Progenitor cell of endocrine pancreas (in vitro differentiated cells): ENCODE data around the gene TCF19. TPM values are rescaled to one million over a fixed set of nuclear protein-coding genes. Genes with fewer than 3 reads are reported as not detected.

Experiments used
- DNase-seq: peaks from one replicate; pipeline ENCODE4 v3.0.0; 2021; ENCODE audit warnings: low spot score; ENCODE audit not compliant: unreplicated experiment
- H3K27ac Mint-ChIP-seq: 2 replicates; pipeline ENCODE4 v1.8.0; 2021; ENCODE audit warnings: mild to moderate bottlenecking, moderate library complexity, mixed read lengths
- H3K27me3 Mint-ChIP-seq: 2 replicates; pipeline ENCODE4 v1.8.0; 2021; ENCODE audit warnings: mixed read lengths
- H3K36me3 Mint-ChIP-seq: 2 replicates; pipeline ENCODE4 v1.8.0; 2022; ENCODE audit warnings: mixed read lengths; ENCODE audit not compliant: insufficient read depth
- H3K4me1 Mint-ChIP-seq: 2 replicates; pipeline ENCODE4 v1.8.0; 2021; ENCODE audit warnings: low read depth, mixed read lengths
- H3K4me3 Mint-ChIP-seq: 2 replicates; pipeline ENCODE4 v1.8.0; 2021; ENCODE audit warnings: low read depth, mild to moderate bottlenecking, moderate library complexity, mixed read lengths
- H3K9me3 Mint-ChIP-seq: 2 replicates; pipeline ENCODE4 v1.8.0; 2021; ENCODE audit warnings: low read depth, mixed read lengths
- CTCF ChIP-seq: fragments of 200-600 bp; sonication (generic); IDR thresholded peaks from one replicate; pipeline ENCODE4 v1.5.0; 2021; ENCODE audit warnings: antibody characterized with exemption, mild to moderate bottlenecking; ENCODE audit not compliant: unreplicated experiment
- total RNA-seq: library from RNA; stranded (reverse); gene quantifications from 2 replicates; pipeline ENCODE4 v1.2.1, GENCODE V29; 2021

Gene TCF19
- total RNA-seq, 1 donor from 2014 or later: 9.6 TPM

GRCh38 chr6:31205638-31206037 is 47.2 kb downstream of the TCF19 start:
- H3K27me3 Mint-ChIP-seq: peaks cover 5% of the 10 kb centered on the region
- no peak for DNase-seq
- TF ChIP-seq CTCF: no peak
- H3K4me3 Mint-ChIP-seq: no peak overlapping the region
- H3K36me3 Mint-ChIP-seq: no peaks in the 10 kb centered on the region
- no peaks in the 10 kb centered on the region for H3K9me3 Mint-ChIP-seq
- H3K27ac Mint-ChIP-seq: no peak overlapping the region
- H3K4me1 Mint-ChIP-seq: peaks cover 14% of the 10 kb centered on the region

- Mint-ChIP-seq H3K36me3 (no peaks in the 10 kb centered on the region), H3K27me3 (peaks cover 5% of the 10 kb centered on the region), H3K4me3 (no peak overlapping the region), H3K27ac (no peak overlapping the region), H3K4me1 (peaks cover 11% of the 10 kb centered on the region), H3K9me3 (no peaks in the 10 kb centered on the region)
- no peak for DNase-seq
- no peak for TF ChIP-seq CTCF
These were observed 50.1 kb downstream of the TCF19 start for GRCh38 chr6:31208506-31208905.

- H3K27me3 Mint-ChIP-seq: peaks cover 5% of the 10 kb centered on the region
- H3K9me3 Mint-ChIP-seq: no peaks in the 10 kb centered on the region
- no peak overlapping the region for H3K27ac Mint-ChIP-seq
These were observed 50.7 kb downstream of the TCF19 start for GRCh38 chr6:31209137-31209536.

GRCh38 chr6:31210123-31210522 is 51.7 kb downstream of the TCF19 start:
- no peak for DNase-seq
- no peaks in the 10 kb centered on the region for H3K36me3 Mint-ChIP-seq
- peaks cover 5% of the 10 kb centered on the region for H3K27me3 Mint-ChIP-seq
- no peak for TF ChIP-seq CTCF
- no peak overlapping the region for H3K4me3 Mint-ChIP-seq
- no peak overlapping the region for H3K27ac Mint-ChIP-seq
- no peaks in the 10 kb centered on the region for H3K9me3 Mint-ChIP-seq
- peaks cover 5% of the 10 kb centered on the region for H3K4me1 Mint-ChIP-seq

More at GRCh38 chr6:31209137-31209536, 50.7 kb downstream of the TCF19 start:
- H3K4me1 Mint-ChIP-seq: peaks cover 6% of the 10 kb centered on the region
- no peak overlapping the region for H3K4me3 Mint-ChIP-seq
- no peaks in the 10 kb centered on the region for H3K36me3 Mint-ChIP-seq
- DNase-seq: no peak
- no peak for TF ChIP-seq CTCF

- H3K27me3 Mint-ChIP-seq: peaks cover 5% of the 10 kb centered on the region
- H3K4me1 Mint-ChIP-seq: peaks cover 5% of the 10 kb centered on the region
- no peak for TF ChIP-seq CTCF
- H3K9me3 Mint-ChIP-seq: no peaks in the 10 kb centered on the region
- DNase-seq: no peak
- H3K36me3 Mint-ChIP-seq: no peaks in the 10 kb centered on the region
- no peak overlapping the region for H3K4me3 Mint-ChIP-seq
- H3K27ac Mint-ChIP-seq: no peak overlapping the region
These were observed 52.5 kb downstream of the TCF19 start for GRCh38 chr6:31210741-31211532.

Other genes starting within 250 kb of the TCF19 start
- gene VARS2, start 244.4 kb upstream of the TCF19 start, total RNA-seq: 56.3 and 58.0 TPM in 2 replicates
- 1.0 and 2.6 TPM in 2 replicates for gene SFTA2, start 226.4 kb upstream of the TCF19 start, total RNA-seq
- 0.05 TPM in 1 of 2 replicates, not detected in the other for gene MUCL3, start 217.6 kb upstream of the TCF19 start, total RNA-seq
- gene MUC21, start 174.9 kb upstream of the TCF19 start, total RNA-seq: not detected in 2 replicates
- not detected in 2 replicates for gene MUC22, start 148.1 kb upstream of the TCF19 start, total RNA-seq
- gene C6orf15, start 46.0 kb upstream of the TCF19 start, total RNA-seq: not detected in 2 replicates
- not detected in 2 replicates for gene PSORS1C1, start 43.8 kb upstream of the TCF19 start, total RNA-seq
- gene CDSN, start 38.1 kb upstream of the TCF19 start, total RNA-seq: not detected in 2 replicates
- not detected in 2 replicates for gene PSORS1C2, start 19.5 kb upstream of the TCF19 start, total RNA-seq
- gene CCHCR1, start 787 bp upstream of the TCF19 start, total RNA-seq: 47.2 and 47.3 TPM in 2 replicates
- 0.49 and 1.6 TPM in 2 replicates for gene POU5F1, start 12.1 kb downstream of the TCF19 start, total RNA-seq
- gene HLA-C, start 113.5 kb downstream of the TCF19 start, total RNA-seq: 137 and 141 TPM in 2 replicates
- gene HLA-B, start 198.6 kb downstream of the TCF19 start, total RNA-seq: 28.2 and 43.4 TPM in 2 replicates
- gene MICA, start 245.0 kb downstream of the TCF19 start, total RNA-seq: 8.9 and 10.1 TPM in 2 replicates